IPS-18c (cell line): ENCODE measurements around the gene CCL27.
A peak's percentile ranks its signal among the peaks of the same experiment; 100 is the strongest.

Source experiments
- H3K4me3 ChIP-seq: 2 replicates; pipeline ENCODE4 v1.7.0; 2013; ENCODE audit warnings: low read depth, mild to moderate bottlenecking, low read length, moderate library complexity; ENCODE audit not compliant: insufficient read depth
- H3K9me3 ChIP-seq: one replicate; pipeline ENCODE4 v1.6.1; 2013; ENCODE audit warnings: mild to moderate bottlenecking, low read length, moderate library complexity; ENCODE audit not compliant: control insufficient read depth, insufficient read depth

Gene CCL27

GRCh38 chr9:34620061-34620994, 42.1 kb downstream of the CCL27 start, which contains the start of gene DCTN3:
Gene DCTN3, minus strand, starts transcription at chr9:34620495. Its CDS starts 31 bp downstream, at chr9:34620464.
- peak within 1 kb of the TSS; percentile 73 for H3K4me3 ChIP-seq
- H3K9me3 ChIP-seq: peaks cover 2% of the 10 kb centered on the region

- H3K4me3 ChIP-seq: no peak overlapping the region
- H3K9me3 ChIP-seq: no peaks in the 10 kb centered on the region
Measured at GRCh38 chr9:34615132-34615531, 47.3 kb downstream of the CCL27 start.

- Histone ChIP-seq H3K4me3 (peak overlapping the region; percentile 90), H3K9me3 (no peaks in the 10 kb centered on the region)
Measured at GRCh38 chr9:34612788-34613390, 49.6 kb downstream of the CCL27 start.
